Activated T-cell treated with anti-CD3 and anti-CD28 coated beads, Interleukin-2, amount 50 U/mL, for 72 hours (primary cell): ENCODE measurements around the gene SLC27A1. TPM values are rescaled to one million over a fixed set of nuclear protein-coding genes. Genes with fewer than 3 reads are reported as not detected.
"Not testable (repeated sequence)": the region's sequence is repeated elsewhere in the genome, so short reads cannot be mapped to it uniquely, and the experiment has no call there.

Experiments
- ATAC-seq, 2 donors: fragments of 150-1000 bp; cut with Tn5 transposase; replicated peaks in 1 of 2; 2 replicates each; pipeline ENCODE4 v1.10.0; 2021; ENCODE audit warnings: moderate library complexity in 2 of 2, mild to moderate bottlenecking in 1 of 2
- DNase-seq, 2 donors: peaks; one replicate each; pipeline ENCODE4 v3.0.0; 2021 to 2022; ENCODE audit warnings: mixed read lengths in 1 of 2
- H3K27ac Mint-ChIP-seq: one replicate; pipeline ENCODE4 v1.8.0; 2022; ENCODE audit warnings: mild to moderate bottlenecking, moderate library complexity, mixed read lengths
- H3K27me3 Mint-ChIP-seq: one replicate; pipeline ENCODE4 v1.8.0; 2022; ENCODE audit warnings: low read depth, mixed read lengths
- H3K36me3 Mint-ChIP-seq, 2 donors: one replicate each; pipeline ENCODE4 v1.8.0; 2022; ENCODE audit warnings: mixed read lengths in 2 of 2, mild to moderate bottlenecking in 1 of 2; ENCODE audit not compliant: insufficient read depth in 2 of 2
- H3K4me1 Mint-ChIP-seq: one replicate; pipeline ENCODE4 v1.8.0; 2022; ENCODE audit warnings: low read depth, mixed read lengths
- H3K4me3 Mint-ChIP-seq, 2 donors: one replicate each; pipeline ENCODE4 v1.8.0; 2022; ENCODE audit warnings: mild to moderate bottlenecking in 2 of 2, mixed read lengths in 2 of 2, moderate library complexity in 2 of 2
- H3K9me3 Mint-ChIP-seq, 2 donors: one replicate each; pipeline ENCODE4 v1.8.0; 2022; ENCODE audit warnings: mixed read lengths in 2 of 2
- total RNA-seq, 2 donors: library from RNA; stranded (reverse); gene quantifications; one replicate each; pipeline ENCODE4 v1.2.3, GENCODE V29; 2022

SLC27A1 gene
- total RNA-seq, 2 donors from 2014 or later: 3.5 to 4.4 TPM

GRCh38 chr19:17468302-17469091 lies 1.8 kb upstream of the SLC27A1 start:
- no peaks in the 10 kb centered on the region for H3K36me3 Mint-ChIP-seq
- H3K9me3 Mint-ChIP-seq: no peaks in the 10 kb centered on the region
- no peaks in the 10 kb centered on the region for H3K27me3 Mint-ChIP-seq
- H3K4me3 Mint-ChIP-seq: peak overlapping the region; percentile 85 to 100
- no peak overlapping the region for H3K27ac Mint-ChIP-seq
- ATAC-seq: no peak
- H3K4me1 Mint-ChIP-seq: peaks cover 40% of the 10 kb centered on the region
- no peak for DNase-seq

- peak overlapping the region; percentile 85 to 100 for H3K4me3 Mint-ChIP-seq
These were observed 1.2 kb upstream of the SLC27A1 start for GRCh38 chr19:17469092-17469480.

GRCh38 chr19:17469481-17470067 lies 750 bp upstream of the SLC27A1 start:
- ATAC-seq (peak; percentile 85 to 86), DNase-seq (peak; percentile 83 to 87)
- H3K27me3 Mint-ChIP-seq: no peaks in the 10 kb centered on the region
- H3K4me1 Mint-ChIP-seq: peaks cover 44% of the 10 kb centered on the region
- H3K36me3 Mint-ChIP-seq: no peaks in the 10 kb centered on the region
- no peaks in the 10 kb centered on the region for H3K9me3 Mint-ChIP-seq
- peak overlapping the region; percentile 35 for H3K27ac Mint-ChIP-seq
- H3K4me3 Mint-ChIP-seq: peak overlapping the region; percentile 85 to 100

More at GRCh38 chr19:17469092-17469480, 1.2 kb upstream of the SLC27A1 start:
- DNase-seq: no peak
- Mint-ChIP-seq H3K9me3 (no peaks in the 10 kb centered on the region), H3K4me1 (peaks cover 44% of the 10 kb centered on the region), H3K36me3 (no peaks in the 10 kb centered on the region), H3K27me3 (no peaks in the 10 kb centered on the region), H3K27ac (peak overlapping the region; percentile 35)
- ATAC-seq: no peak

- Mint-ChIP-seq H3K4me1 (peaks cover 40% of the 10 kb centered on the region), H3K36me3 (no peaks in the 10 kb centered on the region), H3K4me3 (peak overlapping the region; percentile 85 to 100), H3K27me3 (no peaks in the 10 kb centered on the region), H3K9me3 (no peaks in the 10 kb centered on the region), H3K27ac (peak overlapping the region; percentile 10)
- ATAC-seq (no peak), DNase-seq (no peak)
These were observed 1.2 kb downstream of the SLC27A1 start for GRCh38 chr19:17471410-17472125.

- no peaks in the 10 kb centered on the region for H3K9me3 Mint-ChIP-seq
- H3K27ac Mint-ChIP-seq: no peak overlapping the region
- peaks cover 40% of the 10 kb centered on the region for H3K4me1 Mint-ChIP-seq
- DNase-seq (peak in 1 of 2 donors; percentile 23), ATAC-seq (no peak)
- H3K36me3 Mint-ChIP-seq: no peaks in the 10 kb centered on the region
- no peaks in the 10 kb centered on the region for H3K27me3 Mint-ChIP-seq
- peak overlapping the region in 1 of 2 donors; percentile 14 for H3K4me3 Mint-ChIP-seq
These were observed 2.7 kb downstream of the SLC27A1 start for GRCh38 chr19:17473041-17473440.

- not testable (repeated sequence) for ATAC-seq, H3K9me3 Mint-ChIP-seq, H3K4me3 Mint-ChIP-seq, DNase-seq, H3K27me3 Mint-ChIP-seq, H3K36me3 Mint-ChIP-seq, H3K27ac Mint-ChIP-seq
- peaks cover 26% of the 10 kb centered on the region for H3K4me1 Mint-ChIP-seq
These were observed 4.8 kb downstream of the SLC27A1 start for GRCh38 chr19:17475011-17475540.

DNA sequence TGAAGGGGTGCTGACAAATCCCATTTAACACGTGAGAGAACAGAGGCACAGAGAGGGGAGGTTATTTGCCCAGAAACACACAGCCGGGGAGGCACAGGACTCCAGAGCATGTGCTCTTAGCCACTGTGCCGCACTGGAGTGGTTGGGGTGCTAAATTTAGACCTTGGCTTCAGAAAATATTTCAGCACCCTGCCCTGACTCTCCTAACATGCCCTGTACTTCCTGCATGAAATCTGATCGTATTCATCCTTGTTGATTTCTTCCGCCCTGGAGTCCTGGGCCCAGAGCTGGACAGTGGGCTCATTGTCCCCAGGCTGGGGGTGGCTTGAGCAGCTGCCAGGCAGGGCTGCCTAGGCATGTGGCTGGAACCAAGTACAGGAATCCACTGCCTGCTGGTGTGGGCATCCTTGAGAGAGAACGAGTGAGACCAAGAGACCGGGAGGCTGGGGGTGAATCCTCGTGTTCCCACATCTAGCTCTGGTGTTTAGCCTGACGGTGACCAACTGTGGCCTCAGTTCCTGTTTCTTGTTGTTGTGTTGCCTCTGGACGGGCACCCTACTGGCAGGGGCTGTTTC lies 5.3 kb downstream of the SLC27A1 start:
- no peak for DNase-seq
- H3K9me3 Mint-ChIP-seq: no peaks in the 10 kb centered on the region
- H3K4me1 Mint-ChIP-seq: peaks cover 25% of the 10 kb centered on the region
- no peaks in the 10 kb centered on the region for H3K36me3 Mint-ChIP-seq
- H3K4me3 Mint-ChIP-seq: no peak overlapping the region
- no peak for ATAC-seq
- H3K27ac Mint-ChIP-seq: no peak overlapping the region
- H3K27me3 Mint-ChIP-seq: no peaks in the 10 kb centered on the region

DNA sequence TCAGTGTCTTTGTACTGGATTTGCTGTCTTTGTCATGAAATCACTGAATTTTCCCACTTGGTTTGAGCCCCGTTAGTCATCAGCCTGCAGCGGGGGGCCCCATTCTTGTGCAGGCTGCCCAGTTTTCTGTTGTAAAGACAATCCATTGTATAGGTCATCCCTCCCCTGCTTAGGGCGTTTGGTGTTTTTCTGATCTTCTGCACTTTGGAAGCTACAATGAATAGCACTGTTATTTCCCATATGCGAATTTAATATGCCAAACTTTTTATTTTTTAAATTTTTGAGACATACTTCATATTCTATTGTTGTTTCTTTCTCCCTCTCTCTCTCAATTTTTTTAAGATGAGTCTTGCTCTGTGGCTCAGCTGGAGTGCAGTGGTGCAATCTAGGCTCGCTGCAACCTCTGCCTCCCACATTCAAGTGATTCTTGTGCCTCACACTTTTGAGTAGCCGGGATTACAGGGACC lies 9.0 kb downstream of the SLC27A1 start:
- H3K9me3 Mint-ChIP-seq: no peaks in the 10 kb centered on the region
- ATAC-seq (no peak), DNase-seq (no peak)
- H3K36me3 Mint-ChIP-seq: no peaks in the 10 kb centered on the region
- H3K27me3 Mint-ChIP-seq: no peaks in the 10 kb centered on the region
- H3K4me1 Mint-ChIP-seq: no peaks in the 10 kb centered on the region
- peak overlapping the region; percentile 7 for H3K27ac Mint-ChIP-seq
- no peak overlapping the region for H3K4me3 Mint-ChIP-seq

- Mint-ChIP-seq H3K4me3 (no peak overlapping the region), H3K36me3 (no peaks in the 10 kb centered on the region), H3K4me1 (no peaks in the 10 kb centered on the region), H3K27me3 (no peaks in the 10 kb centered on the region), H3K9me3 (no peaks in the 10 kb centered on the region), H3K27ac (no peak overlapping the region)
- DNase-seq: no peak
- ATAC-seq: no peak
These were observed 11.7 kb downstream of the SLC27A1 start for GRCh38 chr19:17481986-17482385.

DNA sequence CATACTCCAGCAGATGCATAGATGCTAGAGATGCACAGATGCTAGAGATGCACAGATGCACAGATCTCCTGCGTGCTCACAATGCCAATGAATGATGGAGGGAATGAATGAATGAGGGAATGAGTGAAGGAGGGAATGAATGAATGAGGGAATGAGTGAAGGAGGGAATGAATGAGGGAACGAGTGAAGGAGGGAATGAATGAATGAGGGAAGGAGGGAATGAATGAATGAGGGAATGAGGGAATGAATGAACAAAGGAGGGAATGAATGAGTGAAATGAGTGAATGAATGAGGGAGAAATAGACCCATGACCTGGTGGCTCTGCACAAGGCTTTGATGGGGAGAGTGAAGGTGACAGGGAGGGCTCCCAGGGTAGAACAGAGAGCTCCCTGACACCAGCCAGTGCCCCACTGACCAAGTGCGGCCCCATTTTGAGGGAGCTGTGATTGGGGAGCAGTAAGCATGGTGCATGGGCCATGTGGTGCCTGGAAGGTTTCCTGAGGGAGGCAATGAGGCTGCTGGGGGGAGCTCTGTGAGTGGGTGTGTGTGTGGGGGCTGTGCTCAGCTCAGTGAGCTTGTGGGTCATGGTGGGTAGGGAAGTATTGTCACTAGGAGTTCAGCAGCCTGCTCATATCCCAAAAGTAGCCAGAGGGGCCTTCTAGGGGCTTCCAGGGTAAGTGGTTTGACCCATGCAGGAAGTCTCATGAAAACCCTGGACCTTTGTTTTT lies 12.7 kb downstream of the SLC27A1 start:
- ATAC-seq: no peak
- H3K9me3 Mint-ChIP-seq: no peaks in the 10 kb centered on the region
- DNase-seq: no peak

GRCh38 chr19:17483605-17484002 lies 13.3 kb downstream of the SLC27A1 start:
- DNase-seq: no peak
- Mint-ChIP-seq H3K4me1 (peaks cover 8% of the 10 kb centered on the region), H3K27ac (no peak overlapping the region), H3K9me3 (no peaks in the 10 kb centered on the region), H3K27me3 (no peaks in the 10 kb centered on the region), H3K4me3 (no peak overlapping the region), H3K36me3 (no peaks in the 10 kb centered on the region)
- no peak for ATAC-seq

More for the DNA sequence above, 12.7 kb downstream of the SLC27A1 start:
- peaks cover 2% of the 10 kb centered on the region for H3K4me1 Mint-ChIP-seq
- H3K27ac Mint-ChIP-seq: no peak overlapping the region
- no peaks in the 10 kb centered on the region for H3K36me3 Mint-ChIP-seq
- no peak overlapping the region for H3K4me3 Mint-ChIP-seq
- H3K27me3 Mint-ChIP-seq: no peaks in the 10 kb centered on the region

DNA sequence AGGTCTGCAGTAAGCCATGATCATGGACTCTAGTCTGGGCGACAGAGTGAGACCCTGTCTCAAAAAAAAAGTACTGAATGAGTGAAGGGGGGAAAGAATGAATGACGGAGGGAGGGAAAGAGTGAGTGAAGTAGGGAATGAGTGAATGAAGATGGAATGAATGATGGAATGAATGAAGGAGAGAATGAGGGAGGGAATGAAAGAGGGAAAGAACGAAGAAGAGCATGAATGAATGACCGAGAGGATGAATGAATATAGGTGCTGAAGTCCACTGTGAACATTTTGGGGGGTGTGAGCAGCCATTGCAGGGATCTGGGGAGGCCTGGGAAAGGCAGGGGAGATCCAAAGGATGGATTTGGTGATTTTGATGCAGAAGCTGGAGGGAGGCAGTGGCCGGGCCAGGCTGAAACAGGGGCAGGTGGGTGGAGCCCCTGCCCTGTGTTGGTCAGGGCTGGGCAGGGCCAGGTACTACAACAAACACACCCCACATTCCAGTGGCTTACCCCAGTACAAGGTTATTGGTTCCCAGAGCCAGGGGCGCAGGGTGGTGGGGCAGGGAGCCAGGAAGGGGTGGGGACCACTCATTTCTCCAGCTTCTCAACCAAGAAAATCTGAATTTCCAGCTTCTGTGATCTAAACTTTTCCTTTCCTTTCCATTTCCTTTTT lies 14.3 kb downstream of the SLC27A1 start:
- Mint-ChIP-seq H3K4me1 (peaks cover 16% of the 10 kb centered on the region), H3K27ac (no peak overlapping the region), H3K4me3 (no peak overlapping the region), H3K36me3 (no peaks in the 10 kb centered on the region), H3K9me3 (no peaks in the 10 kb centered on the region), H3K27me3 (no peaks in the 10 kb centered on the region)
- no peak for DNase-seq
- no peak for ATAC-seq
